Stimulated activated CD4-positive, alpha-beta T cell treated with anti-CD3 and anti-CD28 coated beads, TNF-alpha, amount 100 ng/mL, for 1 hour (primary cell): ENCODE measurements around the gene SLC25A22.
A peak's percentile ranks its signal among the peaks of the same experiment; 100 is the strongest.

Experiments used
- DNase-seq, 3 donors: peaks; one replicate each; pipeline ENCODE4 v3.0.0-alpha.2; 2020; ENCODE audit warnings: low read depth in 3 of 3, low spot score in 1 of 3

Gene SLC25A22

GRCh38 chr11:804599-804964 lies 6.5 kb upstream of the SLC25A22 start:
- no peak for DNase-seq

- no peak for DNase-seq
These were observed 5.9 kb upstream of the SLC25A22 start for GRCh38 chr11:803770-804598.

DNA sequence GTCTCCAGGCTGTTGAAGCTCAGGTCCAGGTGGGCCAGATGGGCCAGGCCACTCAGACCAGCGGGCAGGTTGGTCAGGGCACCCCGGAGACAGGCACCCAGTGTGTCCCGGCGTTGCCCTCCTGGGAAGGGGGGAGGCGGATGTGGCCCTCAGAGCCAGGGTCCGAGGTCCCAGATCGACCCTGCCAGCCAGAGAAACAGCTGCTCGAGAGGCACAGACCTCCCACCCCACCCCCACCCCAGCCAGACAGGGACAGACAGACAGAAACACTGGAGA lies 5.3 kb upstream of the SLC25A22 start:
- DNase-seq = no peak

DNA sequence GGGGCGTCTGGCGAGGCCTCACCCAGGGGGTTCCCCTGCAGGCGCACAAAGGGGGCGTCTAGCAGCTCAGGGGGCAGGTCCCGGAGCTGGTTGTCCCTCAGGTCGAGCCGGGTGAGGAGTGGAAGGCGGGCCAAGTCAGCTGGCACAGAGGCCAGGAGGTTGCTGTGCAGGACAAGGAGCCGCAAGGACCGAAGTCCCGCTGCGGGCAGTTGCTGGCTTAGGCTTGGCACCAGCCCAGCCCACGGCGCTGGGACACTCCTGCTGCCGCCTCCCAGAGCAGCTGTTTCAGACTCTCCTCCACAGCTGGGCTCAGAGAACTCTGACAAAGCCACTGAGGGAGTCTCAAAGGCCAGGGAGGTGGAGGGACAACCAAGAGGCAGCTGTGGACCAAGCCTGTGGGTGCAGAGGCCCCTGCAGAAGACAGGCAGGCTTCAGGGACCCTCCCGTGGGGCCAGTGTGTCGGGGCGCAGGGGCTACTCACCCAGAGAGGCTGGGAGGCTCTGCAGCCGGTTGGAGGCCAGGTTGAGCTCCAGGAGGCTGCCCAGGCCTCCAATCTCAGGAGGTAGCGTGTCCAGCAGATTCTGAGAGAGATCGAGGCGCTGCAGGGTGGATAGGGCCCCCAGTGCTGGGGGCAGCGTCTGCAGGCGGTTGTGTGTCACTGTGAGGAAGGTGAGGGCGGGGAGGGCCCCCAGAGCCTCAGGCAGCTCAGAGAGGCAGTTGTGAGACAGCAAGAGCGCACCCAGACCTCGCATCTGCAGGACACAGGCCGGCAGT lies 4.8 kb upstream of the SLC25A22 start:
- no peak for DNase-seq

DNA sequence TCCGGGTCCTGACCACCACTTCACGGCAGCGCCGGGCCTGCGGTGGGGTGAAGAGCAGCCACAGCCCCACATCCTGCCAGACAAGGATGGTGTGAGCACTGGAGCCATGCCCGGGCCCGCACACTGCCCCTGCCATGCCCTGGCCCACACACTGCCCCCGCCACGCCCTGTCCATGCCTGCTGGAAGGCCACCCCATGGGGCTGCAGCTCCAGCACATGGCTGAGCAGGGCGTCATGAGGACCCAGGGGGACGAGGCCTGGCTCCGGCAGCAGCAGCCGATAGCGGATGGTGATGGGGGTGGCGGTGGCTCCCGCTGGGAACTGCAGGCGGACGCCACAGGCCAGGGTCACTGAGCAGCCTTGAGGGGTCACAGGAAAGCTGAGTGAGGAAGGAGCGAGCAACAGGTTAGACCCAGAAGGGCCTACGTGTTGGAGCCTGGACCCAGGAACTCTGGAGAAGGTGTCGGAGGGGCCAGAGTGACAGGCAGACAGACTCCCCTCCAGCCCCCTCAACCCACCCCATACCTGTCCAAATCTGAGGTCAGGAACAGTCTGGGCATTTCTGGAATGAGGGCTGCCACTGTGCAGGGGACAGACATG lies 4.0 kb upstream of the SLC25A22 start:
- DNase-seq = no peak

DNA sequence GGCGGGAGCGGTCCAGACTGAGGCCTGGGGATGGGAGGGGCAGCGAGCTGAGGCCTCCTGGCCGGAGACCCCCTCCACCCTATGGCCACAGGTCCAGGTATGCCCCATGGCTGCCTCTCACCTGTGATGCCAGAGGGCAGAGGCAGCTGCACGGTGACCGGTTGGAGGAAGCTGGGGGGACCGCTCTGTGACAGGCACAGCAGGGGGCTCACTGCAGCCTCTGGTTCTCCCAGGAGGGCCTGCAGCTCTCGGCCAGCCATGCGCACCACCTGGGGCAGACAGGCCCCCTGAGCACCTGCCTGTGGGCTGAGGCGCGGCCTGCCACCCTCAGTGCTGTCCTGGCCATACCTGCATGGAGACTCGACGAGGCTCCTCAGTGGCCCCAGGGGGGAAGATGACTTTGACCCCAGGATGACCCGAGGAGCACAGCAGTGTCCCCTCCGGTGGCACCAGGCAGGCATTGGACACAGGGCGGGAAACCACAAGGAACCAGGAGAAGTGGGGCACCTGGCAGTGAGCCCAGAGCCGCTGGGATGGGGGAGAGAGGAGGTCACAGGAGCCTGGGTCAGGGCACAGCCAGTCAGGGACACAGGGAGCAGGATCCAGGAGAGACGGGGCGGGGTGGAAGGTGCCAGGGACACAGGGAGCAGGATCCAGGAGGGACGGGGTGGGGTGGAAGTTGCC lies 3.2 kb upstream of the SLC25A22 start:
- DNase-seq = no peak

DNA sequence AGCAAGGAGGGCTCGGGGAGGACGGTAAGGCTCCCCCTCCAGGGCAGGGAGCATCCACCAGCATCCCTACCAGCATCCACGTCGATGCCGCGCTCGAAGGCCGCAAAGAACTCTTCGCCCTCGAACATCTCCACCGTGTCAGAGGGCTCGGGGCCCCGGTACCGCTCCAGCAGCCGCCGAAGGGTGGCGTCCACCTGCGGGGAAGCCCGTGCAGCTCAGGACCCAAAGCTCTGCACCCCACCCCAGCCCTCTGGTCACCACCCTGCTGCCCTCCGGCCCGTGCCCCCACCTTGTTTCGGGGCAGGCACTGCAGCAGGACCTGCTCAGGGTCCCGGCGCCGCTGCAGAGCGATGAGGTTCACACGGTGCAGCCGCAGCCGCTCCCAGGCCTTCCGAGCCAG lies 2.4 kb upstream of the SLC25A22 start:
- DNase-seq = no peak

GRCh38 chr11:799641-800316 lies 1.7 kb upstream of the SLC25A22 start:
- no peak for DNase-seq

DNA sequence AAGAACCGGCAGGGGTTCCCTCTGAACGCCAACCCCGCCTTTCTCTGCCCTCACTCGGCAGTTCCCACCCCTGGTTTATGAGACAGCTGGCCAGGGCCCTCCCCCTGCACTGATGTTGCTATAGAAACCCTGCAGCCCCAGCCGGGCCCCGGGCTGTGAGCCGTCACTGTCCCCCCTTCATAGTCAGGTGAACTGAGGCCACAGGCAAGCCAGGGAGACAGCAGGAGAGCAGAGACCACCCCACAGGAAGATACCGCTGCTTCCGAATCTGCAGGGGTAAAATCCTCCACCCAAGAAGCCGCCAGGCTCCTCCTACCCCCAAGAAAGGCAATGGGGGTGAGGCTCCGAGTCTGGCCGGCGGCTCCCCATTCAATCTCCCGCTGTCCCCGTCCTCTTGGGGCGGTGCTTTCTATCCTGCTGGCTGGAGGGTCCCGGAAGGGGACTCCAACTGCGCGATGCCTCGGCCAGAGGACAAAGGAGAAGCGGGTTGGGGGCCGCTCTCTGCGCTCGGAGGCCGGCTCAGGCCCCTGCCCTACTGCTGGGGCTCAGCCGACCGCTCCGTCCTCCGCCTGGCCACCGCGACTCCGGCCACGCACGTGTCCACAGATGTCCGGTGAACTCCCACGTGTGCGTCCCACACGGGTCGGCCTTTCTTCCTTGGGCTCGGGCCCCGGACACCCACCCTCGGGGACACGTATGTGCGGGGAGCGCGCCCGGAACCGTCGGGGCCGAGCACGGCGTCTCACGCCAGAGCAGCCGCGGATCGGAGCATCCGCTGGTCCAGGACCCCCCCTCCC lies 587 bp downstream of the SLC25A22 start:
- DNase-seq = peak; percentile 24 to 54 (median 36)

- no peak for DNase-seq
These were observed 1.4 kb downstream of the SLC25A22 start for GRCh38 chr11:796565-797295.

DNA sequence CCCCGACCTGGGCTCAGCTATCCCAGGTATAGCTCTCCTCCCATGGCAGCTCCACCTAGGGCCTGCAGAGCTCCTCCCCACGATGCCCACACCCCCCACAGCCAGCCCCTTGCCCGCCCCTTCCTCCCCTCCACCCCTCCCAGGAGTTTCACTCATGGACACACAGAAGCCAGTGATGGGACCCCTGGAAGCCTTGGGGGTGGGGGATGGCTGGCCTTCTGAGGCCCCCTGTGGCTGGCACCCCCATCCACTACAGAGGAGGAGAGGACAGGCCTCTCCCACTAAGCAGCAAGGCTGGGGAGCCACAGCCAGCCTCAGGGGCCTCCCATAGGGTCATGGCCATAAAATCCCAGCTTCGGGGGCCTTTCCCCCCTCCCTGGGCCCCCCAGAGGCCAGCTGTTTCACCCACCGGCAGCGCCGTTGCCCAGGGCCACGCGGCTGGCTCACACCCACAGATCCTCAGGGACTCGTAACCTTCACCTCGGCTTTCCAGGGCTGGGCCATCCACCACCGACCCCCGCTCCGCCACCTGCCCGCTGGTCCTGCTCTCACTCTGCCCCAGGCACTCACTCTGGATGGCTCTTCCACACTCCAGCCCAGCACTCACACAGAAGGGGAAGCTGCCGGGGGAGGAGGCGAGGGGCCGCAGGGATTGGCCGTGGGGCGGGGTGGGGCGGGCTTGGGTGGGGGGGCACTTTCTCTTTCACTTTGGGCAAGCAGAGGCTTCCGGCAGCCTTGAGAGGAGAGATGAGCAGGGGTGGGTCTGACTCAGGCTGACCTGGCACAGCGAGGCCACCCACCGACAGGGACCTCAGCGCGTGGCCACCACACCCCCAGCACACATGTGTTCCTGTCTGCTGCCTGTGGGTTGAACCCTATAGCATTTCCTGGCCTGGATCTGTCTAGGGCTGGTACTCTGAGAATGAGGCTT lies 2.2 kb downstream of the SLC25A22 start:
- DNase-seq = peak in 2 of 3 donors; percentile 53 to 63

DNA sequence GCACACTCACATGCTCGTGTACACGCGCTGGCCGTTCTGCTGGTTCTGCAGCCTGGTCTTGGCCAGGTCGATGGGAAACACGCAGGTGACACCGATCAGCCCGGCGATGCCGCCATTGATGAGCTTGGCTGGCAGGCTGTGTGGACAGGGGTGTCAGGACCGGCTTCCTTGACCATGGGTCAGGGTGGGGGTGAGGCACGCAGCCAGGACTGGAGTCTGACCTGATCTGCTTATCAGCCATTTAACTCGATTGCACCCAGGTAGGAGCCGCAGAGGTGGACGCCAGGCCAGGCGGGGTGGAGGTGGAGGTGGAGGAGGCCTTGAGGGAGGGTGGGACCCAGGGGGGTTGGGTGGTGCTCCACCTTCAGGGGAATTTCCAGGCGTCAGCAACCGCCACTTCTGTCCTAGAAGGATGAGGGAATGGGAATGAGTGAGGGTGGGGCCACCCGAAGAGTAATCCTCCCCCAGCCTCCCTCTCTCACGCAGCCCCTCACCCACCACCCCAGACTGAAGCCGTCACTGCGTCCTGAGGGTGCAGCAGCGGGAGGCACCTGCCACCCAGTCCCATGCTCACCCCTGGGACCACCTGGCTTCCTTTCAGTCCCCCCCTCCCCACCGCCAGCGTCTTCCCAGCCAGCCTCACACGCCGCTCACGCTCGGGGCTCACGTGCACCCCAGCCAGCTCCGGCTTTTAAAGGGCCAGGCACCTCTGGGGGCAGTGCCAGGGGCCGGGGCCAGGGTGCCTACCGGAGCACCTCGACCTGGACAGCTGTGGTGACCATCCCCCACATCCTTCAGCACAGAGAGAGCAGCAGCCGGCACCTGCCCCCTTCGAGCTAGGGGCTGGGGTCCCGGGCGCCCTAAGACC lies 3.1 kb downstream of the SLC25A22 start:
- no peak for DNase-seq

- no peak for DNase-seq
These were observed 3.9 kb downstream of the SLC25A22 start for GRCh38 chr11:794013-794765.

DNA sequence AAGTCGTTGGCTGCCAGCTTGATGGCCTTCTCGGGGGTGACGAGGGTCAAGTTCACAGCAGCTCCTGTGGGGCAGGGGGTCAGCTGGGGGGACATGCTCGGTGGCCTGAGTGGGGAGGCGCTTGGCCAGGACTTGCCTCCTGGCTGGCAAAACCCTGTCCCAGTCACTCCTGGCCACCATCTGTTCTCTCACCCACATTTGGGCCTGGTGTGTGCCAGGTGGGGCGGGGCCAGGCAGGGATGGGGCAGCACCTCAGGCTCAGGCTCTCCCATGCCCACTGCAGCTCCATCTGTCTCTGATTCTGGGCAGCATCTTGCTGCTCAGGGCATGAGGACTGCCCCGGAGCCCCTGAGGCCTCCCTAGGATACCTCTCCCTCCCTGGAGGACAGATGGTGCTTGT lies 4.5 kb downstream of the SLC25A22 start:
- DNase-seq = no peak

- DNase-seq = no peak
These were observed 5.2 kb downstream of the SLC25A22 start for GRCh38 chr11:792873-793272.

GRCh38 chr11:792535-792821 lies 5.6 kb downstream of the SLC25A22 start:
- no peak for DNase-seq
